Endothelial cell of umbilical vein (primary cell): ENCODE measurements around the gene FOXP1. TPM values are rescaled to one million over a fixed set of nuclear protein-coding genes. Genes with fewer than 3 reads are reported as not detected.

Experiments
- BruUV-seq: library from RNA; stranded (reverse); fragments of 400-500 nt; replicated peaks from 2 replicates; lab custom pipeline; 2021; lab: Mats Ljungman, UMichigan
- CTCF ChIA-PET: fragments of 300-600, 350-600 bp; sonication (Branson Sonifier 250); formaldehyde crosslinking; loops from one replicate; lab custom pipeline; 2021; ENCODE audit warnings: antibody characterized with exemption, inconsistent platforms; lab: Charles Lee
- POLR2A ChIA-PET: fragments of 300-600, 350-600 bp; sonication (Branson Sonifier 250); formaldehyde crosslinking; loops from one replicate; lab custom pipeline; 2021; ENCODE audit warnings: antibody characterized with exemption, inconsistent platforms; lab: Charles Lee
- DNase-seq: peaks from one replicate; pipeline ENCODE4 v3.0.0-alpha.2; 2011; ENCODE audit warnings: low read depth, low spot score
- FAIRE-seq: peaks from 2 replicates; lab custom pipeline; 2011; peaks lifted over from hg19 to GRCh38; lab: Jason Lieb, UNC
- H2AFZ ChIP-seq: 2 replicates; pipeline ENCODE4 v1.6.0; 2012; ENCODE audit warnings: low read depth, low read length, control low read depth, inconsistent platforms
- H3K27ac ChIP-seq: 2 replicates; pipeline ENCODE4 v1.5.1; 2011; ENCODE audit warnings: low read depth, mild to moderate bottlenecking, control low read depth, low read length, moderate library complexity; ENCODE audit not compliant: insufficient read depth
- H3K27me3 ChIP-seq, 2 experiments: 2 replicates each; pipeline versions ENCODE4 v1.6.0 to v1.6.1; 2011; ENCODE audit warnings: low read length in 2 of 2, mixed read lengths in 1 of 2; ENCODE audit not compliant: control insufficient read depth in 2 of 2, insufficient read depth in 2 of 2
- H3K36me3 ChIP-seq, 2 experiments: 2 replicates in 1 of 2; 3 replicates in 1 of 2; pipeline ENCODE4 v1.5.1; 2011; ENCODE audit warnings: low read length in 2 of 2, mild to moderate bottlenecking in 1 of 2, moderate library complexity in 1 of 2; ENCODE audit not compliant: control insufficient read depth in 2 of 2, insufficient read depth in 2 of 2; ENCODE audit errors: extremely low read depth in 1 of 2
- H3K4me1 ChIP-seq: 3 replicates; pipeline ENCODE4 v1.5.1; 2011; ENCODE audit warnings: mild to moderate bottlenecking, low read length; ENCODE audit not compliant: control insufficient read depth, insufficient read depth; ENCODE audit errors: extremely low read depth
- H3K4me2 ChIP-seq: 2 replicates; pipeline ENCODE4 v1.6.1; 2011; ENCODE audit warnings: low read length, control low read depth, mixed read lengths; ENCODE audit not compliant: insufficient read depth
- H3K4me3 ChIP-seq, 3 experiments: fragments of 200-600 bp in 1 of 3; sonication (generic), shearing (Covaris generic) in 1 of 3; replicated peaks in 1 of 3; 2 replicates each; pipeline ENCODE4 v1.5.1; 2011 to 2016; ENCODE audit warnings: control low read depth in 3 of 3, low read length in 3 of 3, mild to moderate bottlenecking in 2 of 3, inconsistent platforms in 1 of 3, low read depth in 1 of 3, moderate library complexity in 1 of 3; ENCODE audit not compliant: insufficient read depth in 1 of 3
- H3K79me2 ChIP-seq: 2 replicates; pipeline ENCODE4 v1.6.0; 2012; ENCODE audit warnings: low read length, inconsistent platforms; ENCODE audit not compliant: control insufficient read depth, insufficient read depth
- H3K9ac ChIP-seq: replicated peaks from 2 replicates; pipeline ENCODE3; 2011; ENCODE audit warnings: low read length, control low read depth; ENCODE audit not compliant: insufficient read depth; ENCODE audit errors: extremely low read depth
- H3K9me1 ChIP-seq: replicated peaks from 3 replicates; pipeline ENCODE4 v1.6.0; 2011; ENCODE audit warnings: mild to moderate bottlenecking, low read length; ENCODE audit not compliant: control insufficient read depth, insufficient read depth; ENCODE audit errors: extremely low read depth
- H3K9me3 ChIP-seq: replicated peaks from 2 replicates; pipeline ENCODE4 v1.5.1; 2012; ENCODE audit warnings: low read length, inconsistent platforms; ENCODE audit not compliant: control insufficient read depth, insufficient read depth
- H4K20me1 ChIP-seq: replicated peaks from 2 replicates; pipeline ENCODE3; 2011; ENCODE audit warnings: mild to moderate bottlenecking, low read length; ENCODE audit not compliant: control insufficient read depth, insufficient read depth; ENCODE audit errors: extremely low read depth
- CTCF ChIP-seq, 2 donors: IDR thresholded peaks; 1 replicate in 1 of 2; 2 replicates in 1 of 2; pipeline ENCODE4 v1.5.1; 2011; ENCODE audit warnings: low read length in 2 of 2, mild to moderate bottlenecking in 2 of 2, moderate library complexity in 2 of 2, control low read depth in 1 of 2, inconsistent platforms in 1 of 2, low read depth in 1 of 2; ENCODE audit not compliant: insufficient read depth in 1 of 2; ENCODE audit errors: extremely low read depth in 1 of 2
- EZH2 ChIP-seq: IDR thresholded peaks from 2 replicates; pipeline ENCODE4 v1.6.1; 2012; ENCODE audit warnings: borderline replicate concordance, low read depth, mild to moderate bottlenecking, moderate library complexity, low read length, inconsistent platforms; ENCODE audit not compliant: severe bottlenecking
- FOS ChIP-seq: IDR thresholded peaks from 2 replicates; pipeline ENCODE4 v1.6.1; 2011; ENCODE audit warnings: mild to moderate bottlenecking, low read length, moderate library complexity, borderline replicate concordance; ENCODE audit not compliant: insufficient read depth
- GATA2 ChIP-seq: IDR thresholded peaks from 2 replicates; pipeline ENCODE4 v1.7.0; 2011; ENCODE audit warnings: low read depth, mild to moderate bottlenecking, moderate library complexity, mixed read lengths, low read length; ENCODE audit not compliant: insufficient read length, insufficient read depth
- JUN ChIP-seq: IDR thresholded peaks from 2 replicates; pipeline ENCODE4 v1.6.1; 2011; ENCODE audit warnings: borderline replicate concordance, low read depth; ENCODE audit not compliant: insufficient read length, insufficient read depth
- MAX ChIP-seq: IDR thresholded peaks from 2 replicates; pipeline ENCODE4 v1.6.1; 2011; ENCODE audit not compliant: insufficient read depth, insufficient read length
- MYC ChIP-seq: IDR thresholded peaks from one replicate; pipeline ENCODE4 v1.6.1; 2011; ENCODE audit warnings: mild to moderate bottlenecking, low read depth, low read length
- POLR2A ChIP-seq: IDR thresholded peaks from 2 replicates; pipeline ENCODE4 v1.6.1; 2012; ENCODE audit warnings: low read depth, mild to moderate bottlenecking, control low read depth, low read length
- POLR2AphosphoS5 ChIP-seq: IDR thresholded peaks from 2 replicates; pipeline ENCODE4 v1.6.1; 2012; ENCODE audit warnings: low read depth, mild to moderate bottlenecking, control low read depth, low read length, moderate library complexity; ENCODE audit not compliant: insufficient read depth
- dilution Hi-C: fragments of 300-500 bp; cut with MboI; formaldehyde crosslinking; loops from one replicate; pipeline ENCODE4 v1.15.0; 2019; ENCODE audit warnings: low sequenced_read_pairs; ENCODE audit not compliant: extremely low pct_ligation_motif_present
- intact Hi-C: fragments of 100-400 bp; cut with micrococcal nuclease; formaldehyde crosslinking; loops from one replicate; pipeline ENCODE4 v1.10.0; 2022
- polyA plus RNA-seq, 4 experiments: library from polyadenylated mRNA; depleted of rRNA in 3 of 4; stranded (reverse) in 3 of 4; unstranded in 1 of 4; fragments of >200 nt; gene quantifications; 2 replicates each; pipeline versions ENCODE4 v1.2.1 to v1.2.3, GENCODE V29; 2011 to 2012; ENCODE audit warnings: missing spikeins in 1 of 4
- total RNA-seq: library from RNA; stranded (reverse); gene quantifications from 2 replicates; pipeline ENCODE4 v1.2.3, GENCODE V29; 2021

The FOXP1 gene
- total and polyA plus RNA-seq, 2 donors (not counting 3 experiments of a cell fraction or from before 2014, with no cell fraction given): 41.0 to 107 TPM

GRCh38 chr3:71417791-71418190 lies 165.7 kb downstream of the FOXP1 start:
- H3K9me1 ChIP-seq: no peaks in the 10 kb centered on the region
- H3K4me1 ChIP-seq: peaks cover 16% of the 10 kb centered on the region
- BruUV-seq: no TSS peak
- dilution Hi-C loops: no loop called here
- CTCF ChIA-PET: interaction anchor here (1.1 to 1.4 kb wide), 4 partner anchors 11 to 78 kb away, joined by 3 to 6 read pairs (median 4); no protein-coding TSS in a partner anchor
- H3K4me2 ChIP-seq: no peak overlapping the region
- FAIRE-seq (no peak), DNase-seq (no peak)
- H3K27me3 ChIP-seq: no peaks in the 10 kb centered on the region
- no peaks in the 10 kb centered on the region for H3K79me2 ChIP-seq
- H2AFZ ChIP-seq: no peak overlapping the region
- no peaks in the 10 kb centered on the region for H4K20me1 ChIP-seq
- POLR2A ChIA-PET: no interaction called here
- TF ChIP-seq EZH2 (no peak), POLR2A (no peak), FOS (no peak), CTCF (IDR thresholded peaks at IDR 0.05; ENCODE audit: extremely low read depth in 1 of 2, insufficient read depth in 1 of 2, low read depth in 1 of 2, low read length in 2 of 2) (no peak), GATA2 (no peak), JUN (no peak), POLR2AphosphoS5 (no peak), MAX (no peak), MYC (no peak)
- H3K27ac ChIP-seq: no peak overlapping the region
- H3K4me3 ChIP-seq: no peak overlapping the region
- H3K36me3 ChIP-seq: no peaks in the 10 kb centered on the region
- H3K9me3 ChIP-seq: no peaks in the 10 kb centered on the region
- intact Hi-C loops: no loop called here
- no peak overlapping the region for H3K9ac ChIP-seq
